ENCODE results near the gene ZNF280A.

DNA sequence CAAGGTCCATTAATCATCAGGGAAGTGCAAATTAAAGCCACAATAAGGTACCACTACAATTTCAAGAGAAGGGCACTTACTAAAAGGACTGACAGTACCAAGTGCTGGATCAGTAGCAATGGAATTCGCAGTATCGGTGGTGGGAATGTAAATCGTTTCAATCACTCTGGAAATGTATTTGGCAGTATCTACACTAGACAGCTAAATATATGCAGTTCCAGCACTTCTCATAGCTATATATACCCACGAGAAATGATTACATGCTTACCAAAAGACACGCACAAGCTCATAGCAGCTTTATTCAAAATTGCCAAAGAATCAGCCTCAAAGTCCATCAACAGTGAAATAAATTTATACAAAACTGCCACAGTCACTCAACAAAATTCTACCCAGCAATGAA lies 7.1 kb downstream of the ZNF280A start:
- no peak for TF ChIP-seq POLR2AphosphoS5 (IDR thresholded peaks at IDR 0.05; ENCODE audit: borderline replicate concordance, low read depth, low read length)
- no peak for TF ChIP-seq EZH2 (IDR thresholded peaks at IDR 0.05)
- TF ChIP-seq FOXP2 (optimal IDR thresholded peaks at IDR 0.05; ENCODE audit: control extremely low read depth, extremely low read length, insufficient read depth): no peak

All from SK-N-MC (cell line).